ENCODE data around the gene FMOD.
"Not testable (repeated sequence)": the region's sequence is repeated elsewhere in the genome, so short reads cannot be mapped to it uniquely, and the experiment has no call there.

The FMOD gene

GRCh38 chr1:203325026-203325417 is 25.9 kb downstream of the FMOD start:
- peak; percentile 75 for DNase-seq

- DNase-seq: peak; percentile 85
Observed at GRCh38 chr1:203324105-203325025, 26.6 kb downstream of the FMOD start.

- DNase-seq: no peak
Observed at GRCh38 chr1:203323587-203323986, 27.3 kb downstream of the FMOD start.

- DNase-seq: peak; percentile 48
Observed at GRCh38 chr1:203322500-203323179, 28.3 kb downstream of the FMOD start.

- DNase-seq: no peak
Observed at GRCh38 chr1:203321273-203322052, 29.5 kb downstream of the FMOD start.

- peak; percentile 99 for DNase-seq
Observed at GRCh38 chr1:203320591-203321272, 30.2 kb downstream of the FMOD start.

- no peak for DNase-seq
Observed at GRCh38 chr1:203318229-203318517, 32.7 kb downstream of the FMOD start.

- DNase-seq: no peak
Observed at GRCh38 chr1:203317429-203318228, 33.3 kb downstream of the FMOD start.

- DNase-seq: no peak
Observed at GRCh38 chr1:203316626-203317093, 34.3 kb downstream of the FMOD start.

GRCh38 chr1:203314025-203314759 is 36.7 kb downstream of the FMOD start:
- DNase-seq: not testable (repeated sequence)

- no peak for DNase-seq
Observed at GRCh38 chr1:203311368-203312301, 39.3 kb downstream of the FMOD start.

GRCh38 chr1:203308923-203309331 is 42.0 kb downstream of the FMOD start:
- DNase-seq: no peak

- DNase-seq: no peak
Observed at GRCh38 chr1:203308328-203308922, 42.5 kb downstream of the FMOD start.

GRCh38 chr1:203307641-203308126 is 43.2 kb downstream of the FMOD start:
- no peak for DNase-seq

- no peak for DNase-seq
Observed at GRCh38 chr1:203306965-203307541, 43.9 kb downstream of the FMOD start.

GRCh38 chr1:203306089-203306964 is 44.6 kb downstream of the FMOD start:
- no peak for DNase-seq

GRCh38 chr1:203305809-203306088 is 45.2 kb downstream of the FMOD start:
- no peak for DNase-seq
